Dendritic cell treated with granulocyte-macrophage colony-stimulating factor and Interleukin-4, amounts not matched to agents 40 ng/mL and 50 ng/mL, for 4 days (primary cell): ENCODE results near the gene TRIM4.

Source experiments
- H3K27ac Mint-ChIP-seq: one replicate; pipeline ENCODE4 v1.8.0; 2022; ENCODE audit warnings: mild to moderate bottlenecking, mixed read lengths
- H3K27me3 Mint-ChIP-seq: one replicate; pipeline ENCODE4 v1.8.0; 2022; ENCODE audit warnings: mild to moderate bottlenecking, mixed read lengths
- H3K36me3 Mint-ChIP-seq: one replicate; pipeline ENCODE4 v1.8.0; 2022; ENCODE audit warnings: low read depth, mixed read lengths
- H3K4me1 Mint-ChIP-seq: one replicate; pipeline ENCODE4 v1.8.0; 2022; ENCODE audit warnings: low read depth, mixed read lengths
- H3K4me3 Mint-ChIP-seq: one replicate; pipeline ENCODE4 v1.8.0; 2022; ENCODE audit warnings: mild to moderate bottlenecking, moderate library complexity, mixed read lengths
- H3K9me3 Mint-ChIP-seq: one replicate; pipeline ENCODE4 v1.8.0; 2022; ENCODE audit warnings: mixed read lengths
- intact Hi-C: fragments of 100-400 bp; cut with micrococcal nuclease; formaldehyde crosslinking; loops from one replicate; pipeline ENCODE4 v1.15.0; 2022

Gene TRIM4

DNA sequence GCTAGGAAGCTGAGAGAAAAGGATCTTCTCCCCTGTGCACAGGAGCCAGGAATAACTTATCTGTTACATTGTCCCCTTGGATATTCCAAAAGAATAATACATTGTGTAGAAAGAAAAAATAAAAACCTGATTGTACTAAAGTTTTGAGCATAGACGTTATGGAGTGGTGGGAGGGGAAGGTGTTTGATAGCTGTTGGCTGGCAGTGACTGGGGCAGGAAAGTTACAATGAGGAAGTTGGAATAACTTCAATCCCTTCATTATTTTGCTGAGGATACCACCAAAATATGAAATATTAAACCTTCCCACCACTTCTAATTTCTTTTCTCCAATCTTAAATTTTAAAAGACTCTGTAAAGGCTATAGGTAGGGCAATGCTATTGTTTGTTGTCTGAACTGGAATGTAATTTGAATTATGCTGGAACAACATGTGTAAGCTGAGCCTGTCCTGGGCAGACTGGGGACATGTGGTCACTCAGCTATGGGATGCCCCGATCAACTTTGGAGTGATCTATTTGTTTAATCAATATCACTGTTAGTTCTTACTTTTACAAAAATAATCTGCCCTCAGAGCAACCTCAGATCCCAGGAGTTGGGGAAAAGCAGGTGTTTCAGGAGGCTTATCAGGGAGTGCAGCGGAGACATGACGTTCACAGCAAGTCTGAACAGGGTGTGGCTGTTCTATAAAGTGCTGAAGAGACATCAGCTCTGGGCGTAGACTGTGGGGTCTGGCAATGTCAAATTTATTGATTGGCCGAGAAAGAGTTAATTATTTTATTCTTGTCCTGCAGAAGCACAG is 70.7 kb downstream of the TRIM4 start:
- Mint-ChIP-seq H3K27me3 (peaks cover 2% of the 10 kb centered on the region), H3K4me3 (no peak overlapping the region), H3K36me3 (no peaks in the 10 kb centered on the region), H3K9me3 (no peaks in the 10 kb centered on the region), H3K27ac (no peak overlapping the region), H3K4me1 (no peaks in the 10 kb centered on the region)
- intact Hi-C loops: loop anchor here (10.0 kb wide), 1 partner anchor 264 kb away; no protein-coding TSS in a partner anchor

DNA sequence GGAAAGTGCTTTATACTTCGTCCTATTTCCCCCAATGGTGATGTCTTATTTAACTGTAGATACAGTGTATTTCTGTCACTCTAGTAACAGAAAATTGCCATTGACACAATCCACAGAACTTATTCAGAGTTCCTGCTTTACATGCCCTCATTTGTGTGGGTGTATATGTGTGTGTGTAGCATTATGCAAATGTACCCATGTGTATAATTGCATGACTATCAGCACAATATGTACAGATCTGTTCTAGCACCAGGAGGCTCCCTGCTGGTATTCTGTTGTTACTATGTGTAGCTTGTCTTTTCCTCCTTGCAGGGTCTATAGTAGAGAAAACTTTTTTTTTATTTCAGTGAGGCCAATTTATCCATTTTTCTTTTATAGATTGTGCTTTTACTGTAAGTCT is 75.0 kb downstream of the TRIM4 start:
- Mint-ChIP-seq H3K27ac (no peak overlapping the region), H3K9me3 (no peaks in the 10 kb centered on the region), H3K27me3 (no peaks in the 10 kb centered on the region), H3K36me3 (no peaks in the 10 kb centered on the region), H3K4me3 (no peak overlapping the region), H3K4me1 (no peaks in the 10 kb centered on the region)
- intact Hi-C loops: loop anchor here (10.0 kb wide), 1 partner anchor 260 kb away; no protein-coding TSS in a partner anchor

DNA sequence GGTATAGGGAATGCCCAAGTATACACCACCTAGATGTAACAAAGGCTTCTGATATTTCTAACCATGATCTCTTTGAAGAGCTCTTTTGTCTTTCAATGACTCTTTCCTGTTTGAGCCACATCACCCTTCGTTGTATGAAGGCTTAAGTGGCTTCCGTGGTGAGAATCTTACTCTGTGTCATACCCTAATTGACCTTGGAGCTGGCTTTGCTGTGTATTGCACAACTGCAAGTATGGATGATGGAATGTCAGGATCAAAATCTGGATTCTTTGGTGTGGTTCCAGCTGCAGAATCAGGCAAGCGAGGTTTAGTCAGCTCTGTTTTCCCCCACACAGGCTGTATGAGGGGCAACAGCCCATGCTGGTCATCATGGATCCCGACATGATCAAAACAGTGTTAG is 75.5 kb downstream of the TRIM4 start:
- Mint-ChIP-seq H3K4me3 (no peak overlapping the region), H3K36me3 (no peaks in the 10 kb centered on the region), H3K27me3 (no peaks in the 10 kb centered on the region), H3K4me1 (no peaks in the 10 kb centered on the region), H3K9me3 (no peaks in the 10 kb centered on the region), H3K27ac (no peak overlapping the region)
- intact Hi-C loops: loop anchor here (10.0 kb wide), 1 partner anchor 259 kb away; no protein-coding TSS in a partner anchor

DNA sequence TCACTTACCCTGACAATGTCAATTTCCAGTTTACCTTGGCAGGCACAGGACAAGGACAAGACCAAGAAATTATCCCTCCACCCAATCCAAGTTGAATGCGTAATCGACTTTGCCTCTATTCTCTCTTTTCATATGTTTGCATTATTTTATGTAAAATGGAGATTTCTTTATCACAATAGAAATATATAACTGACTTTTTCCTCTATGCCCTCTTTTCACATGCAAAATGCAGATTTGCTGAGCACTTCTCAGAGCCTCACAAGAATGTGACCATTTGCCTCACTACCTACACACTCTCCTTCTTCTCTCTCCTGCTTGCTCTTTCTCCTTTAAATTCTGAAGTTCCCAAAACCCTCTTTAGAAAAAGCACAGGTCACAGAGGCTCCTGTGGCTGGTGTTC is 76.4 kb downstream of the TRIM4 start:
- Mint-ChIP-seq H3K36me3 (no peaks in the 10 kb centered on the region), H3K4me3 (no peak overlapping the region), H3K27ac (no peak overlapping the region), H3K27me3 (no peaks in the 10 kb centered on the region), H3K9me3 (no peaks in the 10 kb centered on the region), H3K4me1 (peaks cover 4% of the 10 kb centered on the region)
- intact Hi-C loops: loop anchor here (10.0 kb wide), 1 partner anchor 258 kb away; no protein-coding TSS in a partner anchor
